ENCODE data around the gene TMEM213. TPM values are rescaled to one million over a fixed set of nuclear protein-coding genes. Genes with fewer than 3 reads are reported as not detected.
A peak's percentile ranks its signal among the peaks of the same experiment; 100 is the strongest.

Gene TMEM213
- total RNA-seq, 1 experiment from 2014 or later: not detected

DNA sequence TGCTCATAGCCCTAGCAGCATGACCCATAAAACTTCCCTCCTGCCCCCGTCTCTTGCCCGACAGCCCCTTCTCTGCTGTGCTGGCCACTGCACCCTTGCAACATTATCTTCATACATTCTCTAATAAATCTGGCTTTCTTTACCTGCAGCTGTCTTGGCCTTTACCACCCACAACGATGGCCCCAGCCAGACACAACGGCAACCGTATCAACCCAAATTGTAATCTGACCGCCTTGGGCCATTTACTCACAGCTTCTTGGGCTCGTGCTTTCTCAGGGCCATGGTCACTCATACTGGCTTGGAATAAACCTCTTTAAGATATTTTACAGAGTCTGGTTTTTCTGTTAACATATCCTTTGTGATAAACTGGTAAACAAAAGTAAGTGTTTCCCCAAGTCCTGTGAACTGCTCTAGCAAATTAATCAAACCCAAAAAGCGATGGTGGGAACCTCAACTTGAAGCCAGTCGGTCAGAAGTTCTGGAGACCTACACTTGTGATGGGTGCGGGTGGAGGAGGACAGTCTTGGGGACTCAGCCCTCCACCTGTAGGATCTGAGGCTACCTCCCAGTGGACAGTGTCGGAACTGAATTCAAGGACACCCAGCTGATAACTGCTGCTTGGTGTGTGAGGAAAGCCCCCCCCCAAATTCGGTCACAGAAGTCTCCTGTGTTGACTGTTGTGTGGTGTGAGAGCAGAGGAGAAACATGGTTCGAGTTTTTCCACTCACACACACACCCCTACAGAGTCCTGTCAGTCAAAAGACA, 87.8 kb downstream of the TMEM213 start:
- no TSS peak for BruUV-seq (replicated peaks)
- intact Hi-C loops (cut with micrococcal nuclease; ENCODE audit: unreplicated experiment): loop anchor here (10.0 kb wide), 2 partner anchors 99 to 129 kb away; partner anchors contain the start of gene KIAA1549
- Histone ChIP-seq H3K27ac (ENCODE audit: low read length) (no peak overlapping the region), H3K4me1 (ENCODE audit: control insufficient read depth, insufficient read depth, low read length) (peaks cover 34% of the 10 kb centered on the region), H3K36me3 (ENCODE audit: control insufficient read depth, insufficient read depth, low read length) (no peaks in the 10 kb centered on the region), H3K4me3 (ENCODE audit: low read depth in 2 of 2, low read length in 2 of 2) (no peak overlapping the region), H3K9me3 (ENCODE audit: control insufficient read depth, insufficient read depth, low read depth, low read length) (no peaks in the 10 kb centered on the region), H3K27me3 (ENCODE audit: control insufficient read depth, insufficient read depth, low read length) (no peaks in the 10 kb centered on the region)
- CTCF ChIA-PET: interaction anchor here (0.5 to 1.1 kb wide), 3 partner anchors 100 to 897 kb away, joined by 3 to 7 read pairs (median 3); no protein-coding TSS in a partner anchor
- ATAC-seq (no peak), DNase-seq (ENCODE audit: low read depth, low spot score) (no peak)
- in situ Hi-C loops (cut with HindIII; ENCODE audit: low pct_unique_long_range_greater_than_20kb, low sequenced_read_pairs): no loop called here
- POLR2A ChIA-PET: no interaction called here
- no peak for TF ChIP-seq TCF7L2 (IDR thresholded peaks at IDR 0.05; ENCODE audit: low read depth, low read length)
- TF ChIP-seq, protein P1, sequence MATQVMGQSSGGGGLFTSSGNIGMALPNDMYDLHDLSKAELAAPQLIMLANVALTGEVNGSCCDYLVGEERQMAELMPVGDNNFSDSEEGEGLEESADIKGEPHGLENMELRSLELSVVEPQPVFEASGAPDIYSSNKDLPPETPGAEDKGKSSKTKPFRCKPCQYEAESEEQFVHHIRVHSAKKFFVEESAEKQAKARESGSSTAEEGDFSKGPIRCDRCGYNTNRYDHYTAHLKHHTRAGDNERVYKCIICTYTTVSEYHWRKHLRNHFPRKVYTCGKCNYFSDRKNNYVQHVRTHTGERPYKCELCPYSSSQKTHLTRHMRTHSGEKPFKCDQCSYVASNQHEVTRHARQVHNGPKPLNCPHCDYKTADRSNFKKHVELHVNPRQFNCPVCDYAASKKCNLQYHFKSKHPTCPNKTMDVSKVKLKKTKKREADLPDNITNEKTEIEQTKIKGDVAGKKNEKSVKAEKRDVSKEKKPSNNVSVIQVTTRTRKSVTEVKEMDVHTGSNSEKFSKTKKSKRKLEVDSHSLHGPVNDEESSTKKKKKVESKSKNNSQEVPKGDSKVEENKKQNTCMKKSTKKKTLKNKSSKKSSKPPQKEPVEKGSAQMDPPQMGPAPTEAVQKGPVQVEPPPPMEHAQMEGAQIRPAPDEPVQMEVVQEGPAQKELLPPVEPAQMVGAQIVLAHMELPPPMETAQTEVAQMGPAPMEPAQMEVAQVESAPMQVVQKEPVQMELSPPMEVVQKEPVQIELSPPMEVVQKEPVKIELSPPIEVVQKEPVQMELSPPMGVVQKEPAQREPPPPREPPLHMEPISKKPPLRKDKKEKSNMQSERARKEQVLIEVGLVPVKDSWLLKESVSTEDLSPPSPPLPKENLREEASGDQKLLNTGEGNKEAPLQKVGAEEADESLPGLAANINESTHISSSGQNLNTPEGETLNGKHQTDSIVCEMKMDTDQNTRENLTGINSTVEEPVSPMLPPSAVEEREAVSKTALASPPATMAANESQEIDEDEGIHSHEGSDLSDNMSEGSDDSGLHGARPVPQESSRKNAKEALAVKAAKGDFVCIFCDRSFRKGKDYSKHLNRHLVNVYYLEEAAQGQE (IDR thresholded peaks at IDR 0.05; ENCODE audit: insufficient read depth in 1 of 2, low read depth in 2 of 2, low read length in 1 of 2): no peak
- TF ChIP-seq, protein P2, sequence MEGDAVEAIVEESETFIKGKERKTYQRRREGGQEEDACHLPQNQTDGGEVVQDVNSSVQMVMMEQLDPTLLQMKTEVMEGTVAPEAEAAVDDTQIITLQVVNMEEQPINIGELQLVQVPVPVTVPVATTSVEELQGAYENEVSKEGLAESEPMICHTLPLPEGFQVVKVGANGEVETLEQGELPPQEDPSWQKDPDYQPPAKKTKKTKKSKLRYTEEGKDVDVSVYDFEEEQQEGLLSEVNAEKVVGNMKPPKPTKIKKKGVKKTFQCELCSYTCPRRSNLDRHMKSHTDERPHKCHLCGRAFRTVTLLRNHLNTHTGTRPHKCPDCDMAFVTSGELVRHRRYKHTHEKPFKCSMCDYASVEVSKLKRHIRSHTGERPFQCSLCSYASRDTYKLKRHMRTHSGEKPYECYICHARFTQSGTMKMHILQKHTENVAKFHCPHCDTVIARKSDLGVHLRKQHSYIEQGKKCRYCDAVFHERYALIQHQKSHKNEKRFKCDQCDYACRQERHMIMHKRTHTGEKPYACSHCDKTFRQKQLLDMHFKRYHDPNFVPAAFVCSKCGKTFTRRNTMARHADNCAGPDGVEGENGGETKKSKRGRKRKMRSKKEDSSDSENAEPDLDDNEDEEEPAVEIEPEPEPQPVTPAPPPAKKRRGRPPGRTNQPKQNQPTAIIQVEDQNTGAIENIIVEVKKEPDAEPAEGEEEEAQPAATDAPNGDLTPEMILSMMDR (IDR thresholded peaks at IDR 0.05): no peak
- no peak for TF ChIP-seq POLR2AphosphoS5 (IDR thresholded peaks at IDR 0.05; ENCODE audit: low read depth, low read length)
- TF ChIP-seq SIN3A (IDR thresholded peaks at IDR 0.05; ENCODE audit: borderline replicate concordance, insufficient read depth, low read depth, low read length): no peak

DNA sequence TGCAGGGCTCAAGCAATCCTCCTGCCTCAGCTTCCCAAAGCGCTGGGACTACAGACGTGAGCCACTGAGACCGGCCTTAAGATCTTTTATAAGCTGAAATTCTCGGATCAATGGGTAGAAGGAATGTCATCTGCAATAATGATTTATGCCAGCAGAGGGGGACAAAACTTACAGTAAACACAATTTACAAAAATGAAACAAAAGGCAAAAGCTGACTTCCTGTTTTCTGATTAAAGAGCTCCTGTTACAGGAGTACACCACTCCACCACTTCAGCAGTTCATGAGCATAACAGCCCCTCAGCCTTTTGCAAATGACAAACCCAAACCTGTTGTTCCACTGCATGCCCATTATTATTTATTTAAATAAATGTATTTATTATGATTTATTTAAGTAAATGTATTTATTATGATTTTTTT, 88.7 kb downstream of the TMEM213 start:
- ChIA-PET CTCF (interaction anchor here (0.5 to 1.1 kb wide), 9 partner anchors 9 to 898 kb away, joined by 3 to 7 read pairs (median 3); no protein-coding TSS in a partner anchor), POLR2A (no interaction called here)

More for the DNA sequence above, 88.7 kb downstream of the TMEM213 start:
- Histone ChIP-seq H3K36me3 (ENCODE audit: control insufficient read depth, insufficient read depth, low read length) (no peaks in the 10 kb centered on the region), H3K27me3 (ENCODE audit: control insufficient read depth, insufficient read depth, low read length) (no peaks in the 10 kb centered on the region), H3K9me3 (ENCODE audit: control insufficient read depth, insufficient read depth, low read depth, low read length) (no peaks in the 10 kb centered on the region), H3K4me3 (ENCODE audit: low read depth in 2 of 2, low read length in 2 of 2) (no peak overlapping the region), H3K4me1 (ENCODE audit: control insufficient read depth, insufficient read depth, low read length) (peaks cover 39% of the 10 kb centered on the region), H3K27ac (ENCODE audit: low read length) (0 out of 2 replicates have a peak overlapping the region, but pooled peaks have one; percentile 40)
- ATAC-seq: no peak
- no peak for DNase-seq (ENCODE audit: low read depth, low spot score)
- TF ChIP-seq, protein P2 (IDR thresholded peaks at IDR 0.05): peak; percentile 77
- TF ChIP-seq, protein P1 (IDR thresholded peaks at IDR 0.05; ENCODE audit: insufficient read depth in 1 of 2, low read depth in 2 of 2, low read length in 1 of 2): no peak
- intact Hi-C loops (cut with micrococcal nuclease; ENCODE audit: unreplicated experiment): loop anchor here (10.0 kb wide), 2 partner anchors 98 to 128 kb away; partner anchors contain the start of gene KIAA1549
- no TSS peak for BruUV-seq (replicated peaks)
- in situ Hi-C loops (cut with HindIII; ENCODE audit: low pct_unique_long_range_greater_than_20kb, low sequenced_read_pairs): no loop called here
